ENCODE data around the gene NOCT.
"Not testable (repeated sequence)": the region's sequence is repeated elsewhere in the genome, so short reads cannot be mapped to it uniquely, and the experiment has no call there.

Gene NOCT

GRCh38 chr4:139011225-139011950 lies 4.2 kb upstream of the NOCT start:
- DNase-seq, result no peak

GRCh38 chr4:139014371-139015268 lies 961 bp upstream of the NOCT start:
- DNase-seq, result no peak

GRCh38 chr4:139015948-139016471 lies 429 bp downstream of the NOCT start:
- no peak for DNase-seq

- no peak for DNase-seq
Measured at GRCh38 chr4:139017861-139018260, 2.3 kb downstream of the NOCT start.

- DNase-seq, result no peak
Measured at GRCh38 chr4:139018501-139018900, 2.9 kb downstream of the NOCT start.

GRCh38 chr4:139018971-139019758 lies 3.6 kb downstream of the NOCT start:
- DNase-seq, result peak; percentile 12

- DNase-seq, result no peak
Measured at GRCh38 chr4:139020384-139020783, 4.8 kb downstream of the NOCT start.

GRCh38 chr4:139021071-139021470 lies 5.5 kb downstream of the NOCT start:
- DNase-seq, result not testable (repeated sequence)

GRCh38 chr4:139022835-139023234 lies 7.3 kb downstream of the NOCT start:
- no peak for DNase-seq

GRCh38 chr4:139024686-139025085 lies 9.1 kb downstream of the NOCT start:
- no peak for DNase-seq

GRCh38 chr4:139025841-139026240 lies 10.3 kb downstream of the NOCT start:
- DNase-seq, result no peak

- no peak for DNase-seq
Measured at GRCh38 chr4:139027776-139028175, 12.2 kb downstream of the NOCT start.

- no peak for DNase-seq
Measured at GRCh38 chr4:139028191-139028661, 12.6 kb downstream of the NOCT start.

- DNase-seq, result not testable (repeated sequence)
Measured at GRCh38 chr4:139029866-139030363, 14.3 kb downstream of the NOCT start.

- peak; percentile 30 for DNase-seq
Measured at GRCh38 chr4:139030614-139031235, 15.1 kb downstream of the NOCT start.

GRCh38 chr4:139035650-139036049 lies 20.1 kb downstream of the NOCT start:
- DNase-seq, result no peak

- DNase-seq, result no peak
Measured at GRCh38 chr4:139036885-139037284, 21.3 kb downstream of the NOCT start.

- no peak for DNase-seq
Measured at GRCh38 chr4:139038874-139039443, 23.4 kb downstream of the NOCT start.

GRCh38 chr4:139042981-139043460 lies 27.4 kb downstream of the NOCT start:
- peak; percentile 31 for DNase-seq

GRCh38 chr4:139044291-139044690 lies 28.7 kb downstream of the NOCT start:
- no peak for DNase-seq

GRCh38 chr4:139048026-139048425 lies 32.4 kb downstream of the NOCT start:
- no peak for DNase-seq

- no peak for DNase-seq
Measured at GRCh38 chr4:139050446-139050845, 34.9 kb downstream of the NOCT start.
